HepG2 (cell line): Measurements from ENCODE around the gene FHL1. TPM values are rescaled to one million over a fixed set of nuclear protein-coding genes. Genes with fewer than 3 reads are reported as not detected.

Source experiments
- ATAC-seq: fragments of 200-7000 bp; cut with Tn5 transposase; 3 replicates; pipeline ENCODE4 v1.9.1; 2020; ENCODE audit warnings: mild to moderate bottlenecking, moderate library complexity
- BruUV-seq: library from RNA; stranded (reverse); fragments of 400-500 nt; replicated peaks from 2 replicates; lab custom pipeline; 2021; lab: Mats Ljungman, UMichigan
- CTCF ChIA-PET: fragments of 300-600 bp; formaldehyde crosslinking; extraction: SDS; loops from one replicate; lab custom pipeline; 2021; ENCODE audit warnings: low total read pairs, inconsistent platforms, low intra/inter-chr PET ratio; lab: Yijun Ruan, JAX
- POLR2A ChIA-PET: fragments of 350-600 bp; sonication (Branson Sonifier 250); formaldehyde crosslinking; loops from one replicate; lab custom pipeline; 2020; ENCODE audit warnings: antibody characterized with exemption, inconsistent platforms; lab: Yijun Ruan, JAX
- DNase-seq: peaks from one replicate; pipeline ENCODE4 v3.0.0-alpha.2; 2015; ENCODE audit warnings: low spot score
- FAIRE-seq: peaks from 3 replicates; lab custom pipeline; 2011; peaks lifted over from hg19 to GRCh38; lab: Jason Lieb, UNC
- H2AFZ ChIP-seq: one replicate; pipeline ENCODE4 v1.6.1; 2011; ENCODE audit warnings: low read length, inconsistent platforms
- H3K27ac ChIP-seq: fragments of 300-600 bp; 3 replicates; pipeline ENCODE4 v1.8.0; 2011; ENCODE audit warnings: mixed run types, mild to moderate bottlenecking, mixed read lengths, low read length, inconsistent platforms; ENCODE audit not compliant: insufficient read depth; ENCODE audit errors: extremely low read length
- H3K27me3 ChIP-seq, 2 experiments: fragments of 200-600 bp in 1 of 2; 2 replicates in 1 of 2; 3 replicates in 1 of 2; pipeline versions ENCODE4 v1.6.0 to v1.8.0; 2011; ENCODE audit warnings: low read length in 2 of 2, mild to moderate bottlenecking in 2 of 2, moderate library complexity in 2 of 2, inconsistent platforms in 1 of 2; ENCODE audit not compliant: insufficient read depth in 2 of 2, control insufficient read depth in 1 of 2
- H3K36me3 ChIP-seq, 2 experiments: fragments of 200-600 bp in 1 of 2; replicated peaks in 1 of 2; 2 replicates in 1 of 2; 3 replicates in 1 of 2; pipeline versions ENCODE4 v1.5.1 to v1.8.0; 2011; ENCODE audit warnings: low read length in 2 of 2, inconsistent platforms in 1 of 2; ENCODE audit not compliant: insufficient read depth in 2 of 2, control insufficient read depth in 1 of 2
- H3K4me1 ChIP-seq: 2 replicates; pipeline ENCODE4 v1.5.1; 2012; ENCODE audit warnings: low read length, inconsistent platforms; ENCODE audit not compliant: insufficient read depth
- H3K4me2 ChIP-seq: 2 replicates; pipeline ENCODE4 v1.6.0; 2011; ENCODE audit warnings: low read depth, low read length, inconsistent platforms
- H3K4me3 ChIP-seq, 3 experiments: fragments of 200-600 bp in 1 of 3; sonication (generic), shearing (Covaris generic) in 1 of 3; replicated peaks in 1 of 3; 2 replicates each; pipeline ENCODE4 v1.5.1; 2011 to 2016; ENCODE audit warnings: low read length in 3 of 3, inconsistent platforms in 2 of 3, low read depth in 2 of 3, mild to moderate bottlenecking in 2 of 3, control low read depth in 1 of 3, mixed read lengths in 1 of 3; ENCODE audit not compliant: insufficient read depth in 1 of 3
- H3K79me2 ChIP-seq: one replicate; pipeline ENCODE4 v1.6.1; 2011; ENCODE audit warnings: low read length, inconsistent platforms; ENCODE audit not compliant: insufficient read depth
- H3K9ac ChIP-seq: 2 replicates; pipeline ENCODE4 v1.6.0; 2011; ENCODE audit warnings: mild to moderate bottlenecking, low read depth, low read length, inconsistent platforms; ENCODE audit not compliant: insufficient read depth
- H3K9me3 ChIP-seq: 2 replicates; pipeline ENCODE4 v1.5.1; 2012; ENCODE audit warnings: mild to moderate bottlenecking, low read length
- H4K20me1 ChIP-seq: 2 replicates; pipeline ENCODE4 v1.6.0; 2011; ENCODE audit warnings: inconsistent platforms, mild to moderate bottlenecking, low read length, moderate library complexity; ENCODE audit not compliant: insufficient read depth
- GABPB1 ChIP-seq: IDR thresholded peaks from 2 replicates; pipeline ENCODE4 v1.6.1; 2016; ENCODE audit warnings: mild to moderate bottlenecking, missing genetic modification reagents, moderate library complexity, missing compliant biosample characterization
- HNRNPK ChIP-seq: fragments of 200-400 bp; formaldehyde crosslinking; IDR thresholded peaks from 2 replicates; pipeline ENCODE4 v1.6.1; 2018; ENCODE audit warnings: low read length, low read depth, moderate library complexity, mild to moderate bottlenecking; ENCODE audit not compliant: poor library complexity, severe bottlenecking
- KDM5B ChIP-seq: sonication (generic); formaldehyde crosslinking; IDR thresholded peaks from 2 replicates; pipeline ENCODE4 v1.4.0; 2020; ENCODE audit warnings: missing genetic modification reagents, mild to moderate bottlenecking, borderline replicate concordance
- NFATC3 ChIP-seq: sonication (generic); formaldehyde crosslinking; IDR thresholded peaks from 2 replicates; pipeline ENCODE4 v1.5.1; 2020; ENCODE audit warnings: mild to moderate bottlenecking, missing genetic modification reagents
- NFE2L2 ChIP-seq: fragments of 150-350 bp; IDR thresholded peaks from 2 replicates; pipeline ENCODE4 v1.6.1; 2014; ENCODE audit warnings: low read length
- PAX8 ChIP-seq: sonication (generic); formaldehyde crosslinking; IDR thresholded peaks from 2 replicates; pipeline ENCODE4 v1.8.0; 2022; ENCODE audit warnings: mild to moderate bottlenecking, missing genetic modification reagents, borderline replicate concordance
- RARG ChIP-seq: sonication (generic); formaldehyde crosslinking; IDR thresholded peaks from 2 replicates; pipeline ENCODE4 v1.4.0; 2020; ENCODE audit warnings: low read depth, mild to moderate bottlenecking, missing genetic modification reagents
- ZBTB20 ChIP-seq: sonication (generic); formaldehyde crosslinking; IDR thresholded peaks from 2 replicates; pipeline ENCODE4 v1.8.1; 2023; ENCODE audit warnings: missing genetic modification reagents, low read depth, mild to moderate bottlenecking, borderline replicate concordance
- ZNF570 ChIP-seq: sonication (generic); formaldehyde crosslinking; IDR thresholded peaks from 2 replicates; pipeline ENCODE4 v1.4.0; 2020; ENCODE audit warnings: mild to moderate bottlenecking, missing genetic modification reagents, borderline replicate concordance
- ZNF768 ChIP-seq: sonication (generic); formaldehyde crosslinking; IDR thresholded peaks from 2 replicates; pipeline ENCODE4 v1.4.0; 2020; ENCODE audit warnings: missing genetic modification reagents
- WGBS: methylation state at CpG from one replicate; pipeline ENCODE4 v1.1.6; 2017; ENCODE audit warnings: low lambda C conversion rate; 5-methylcytosine and 5-hydroxymethylcytosine counted together
- in situ Hi-C: cut with HindIII; loops from 2 replicates; pipeline ENCODE4 v1.10.0; 2017; ENCODE audit warnings: low pct_unique_long_range_greater_than_20kb; ENCODE audit not compliant: extremely low pct_ligation_motif_present
- intact Hi-C: fragments of 100-400 bp; cut with micrococcal nuclease; formaldehyde crosslinking; loops from one replicate; pipeline ENCODE4 v1.10.0; 2022; ENCODE audit not compliant: unreplicated experiment
- polyA plus RNA-seq, 8 experiments: library from polyadenylated mRNA; depleted of rRNA in 3 of 8; stranded (reverse) in 7 of 8; unstranded in 1 of 8; fragments of >200 nt; fragmentation: Illumina TruSeq in 4 of 8; extraction: Trizol in 4 of 8; gene quantifications; 2 replicates each; pipeline versions ENCODE4 v1.2.1 to v1.2.3, GENCODE V29; 2011 to 2016; ENCODE audit warnings: low read depth in 4 of 8, missing spikeins in 1 of 8, mixed read lengths in 1 of 8; ENCODE audit not compliant: insufficient read depth in 1 of 8
- total RNA-seq, 5 experiments: library from RNA; depleted of rRNA; stranded (reverse); fragments of >200 nt; fragmentation: Illumina TruSeq; extraction: Trizol; gene quantifications; 2 replicates each; pipeline ENCODE4 v1.2.3, GENCODE V29; 2016; ENCODE audit warnings: low read depth in 1 of 5
- TF ChIP-seq, protein P1 (sequence below): sonication (generic); formaldehyde crosslinking; IDR thresholded peaks from 2 replicates; pipeline ENCODE4 v1.8.0; 2022; ENCODE audit warnings: missing genetic modification reagents, mild to moderate bottlenecking, borderline replicate concordance
- TF ChIP-seq, protein P2 (sequence below): IDR thresholded peaks from 2 replicates; pipeline ENCODE4 v1.6.1; 2016; ENCODE audit warnings: missing compliant biosample characterization, missing genetic modification reagents, borderline replicate concordance
- TF ChIP-seq, protein P3 (sequence below): sonication (generic); formaldehyde crosslinking; IDR thresholded peaks from 2 replicates; pipeline ENCODE4 v1.4.0; 2020; ENCODE audit warnings: missing genetic modification reagents
- TF ChIP-seq, protein P4 (sequence below): sonication (generic); formaldehyde crosslinking; IDR thresholded peaks from 2 replicates; pipeline ENCODE4 v1.9.0; 2021; ENCODE audit warnings: missing genetic modification reagents, mild to moderate bottlenecking, borderline replicate concordance
- TF ChIP-seq, protein P5 (sequence below): sonication (generic); formaldehyde crosslinking; IDR thresholded peaks from 2 replicates; pipeline ENCODE4 v1.5.0; 2020; ENCODE audit warnings: mild to moderate bottlenecking, missing genetic modification reagents

FHL1 gene
- total and polyA plus RNA-seq, 2 of the 13 experiments (the other 11 are each of a cell fraction or from before 2014, with no cell fraction given): 0.33 TPM; not detected in 1

DNA sequence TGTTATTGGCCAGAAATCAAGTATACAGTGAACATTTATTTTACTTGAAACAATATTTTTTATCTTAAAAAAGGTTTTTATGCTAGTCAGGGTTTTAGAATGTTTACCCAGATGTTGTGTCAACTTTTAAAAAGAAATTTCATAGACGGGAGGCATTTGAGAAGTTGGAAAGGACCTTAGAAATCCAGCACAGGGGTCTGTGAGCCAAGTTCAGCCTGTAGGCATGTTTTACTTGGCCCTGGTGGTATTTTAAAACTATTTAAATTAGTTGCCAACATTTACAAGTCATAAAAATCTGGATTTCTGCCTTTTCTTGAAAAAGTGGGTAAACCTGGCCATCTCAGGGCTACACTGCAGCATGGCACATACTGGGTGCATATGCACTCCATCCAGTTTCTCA is 25.5 kb upstream of the FHL1 start:
- H3K79me2 ChIP-seq: no peaks in the 10 kb centered on the region
- 6% methylated on average over 1 of the region's 1 CpG for WGBS
- intact Hi-C loops: no loop called here
- in situ Hi-C loops: no loop called here
- no TSS peak for BruUV-seq
- no peak overlapping the region for H2AFZ ChIP-seq
- no peaks in the 10 kb centered on the region for H4K20me1 ChIP-seq
- no peak for DNase-seq
- H3K4me1 ChIP-seq: no peaks in the 10 kb centered on the region
- H3K27ac ChIP-seq: no peak overlapping the region
- CTCF ChIA-PET: no interaction called here
- FAIRE-seq: no peak
- H3K9ac ChIP-seq: no peak overlapping the region
- ATAC-seq: no peak
- no peaks in the 10 kb centered on the region for H3K9me3 ChIP-seq
- POLR2A ChIA-PET: no interaction called here
- no peak overlapping the region for H3K4me2 ChIP-seq
- no peak overlapping the region for H3K4me3 ChIP-seq
- no peaks in the 10 kb centered on the region for H3K36me3 ChIP-seq
- no peaks in the 10 kb centered on the region; a peak in 1 of 5 replicates for H3K27me3 ChIP-seq
- TF ChIP-seq KDM5B (CRISPR knock-in tag) (no peak), ZBTB20 (no peak), NFATC3 (CRISPR knock-in tag) (no peak), PAX8 (no peak), HNRNPK (no peak), RARG (CRISPR knock-in tag) (no peak), NFE2L2 (no peak), ZNF570 (CRISPR knock-in tag) (no peak), GABPB1 (CRISPR knock-in tag) (no peak), ZNF768 (CRISPR knock-in tag) (no peak)
- TF ChIP-seq, protein P1, sequence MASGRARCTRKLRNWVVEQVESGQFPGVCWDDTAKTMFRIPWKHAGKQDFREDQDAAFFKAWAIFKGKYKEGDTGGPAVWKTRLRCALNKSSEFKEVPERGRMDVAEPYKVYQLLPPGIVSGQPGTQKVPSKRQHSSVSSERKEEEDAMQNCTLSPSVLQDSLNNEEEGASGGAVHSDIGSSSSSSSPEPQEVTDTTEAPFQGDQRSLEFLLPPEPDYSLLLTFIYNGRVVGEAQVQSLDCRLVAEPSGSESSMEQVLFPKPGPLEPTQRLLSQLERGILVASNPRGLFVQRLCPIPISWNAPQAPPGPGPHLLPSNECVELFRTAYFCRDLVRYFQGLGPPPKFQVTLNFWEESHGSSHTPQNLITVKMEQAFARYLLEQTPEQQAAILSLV (CRISPR knock-in tag): no peak
- TF ChIP-seq, protein P2, sequence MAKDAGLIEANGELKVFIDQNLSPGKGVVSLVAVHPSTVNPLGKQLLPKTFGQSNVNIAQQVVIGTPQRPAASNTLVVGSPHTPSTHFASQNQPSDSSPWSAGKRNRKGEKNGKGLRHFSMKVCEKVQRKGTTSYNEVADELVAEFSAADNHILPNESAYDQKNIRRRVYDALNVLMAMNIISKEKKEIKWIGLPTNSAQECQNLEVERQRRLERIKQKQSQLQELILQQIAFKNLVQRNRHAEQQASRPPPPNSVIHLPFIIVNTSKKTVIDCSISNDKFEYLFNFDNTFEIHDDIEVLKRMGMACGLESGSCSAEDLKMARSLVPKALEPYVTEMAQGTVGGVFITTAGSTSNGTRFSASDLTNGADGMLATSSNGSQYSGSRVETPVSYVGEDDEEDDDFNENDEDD (CRISPR knock-in tag): no peak
- TF ChIP-seq, protein P3, sequence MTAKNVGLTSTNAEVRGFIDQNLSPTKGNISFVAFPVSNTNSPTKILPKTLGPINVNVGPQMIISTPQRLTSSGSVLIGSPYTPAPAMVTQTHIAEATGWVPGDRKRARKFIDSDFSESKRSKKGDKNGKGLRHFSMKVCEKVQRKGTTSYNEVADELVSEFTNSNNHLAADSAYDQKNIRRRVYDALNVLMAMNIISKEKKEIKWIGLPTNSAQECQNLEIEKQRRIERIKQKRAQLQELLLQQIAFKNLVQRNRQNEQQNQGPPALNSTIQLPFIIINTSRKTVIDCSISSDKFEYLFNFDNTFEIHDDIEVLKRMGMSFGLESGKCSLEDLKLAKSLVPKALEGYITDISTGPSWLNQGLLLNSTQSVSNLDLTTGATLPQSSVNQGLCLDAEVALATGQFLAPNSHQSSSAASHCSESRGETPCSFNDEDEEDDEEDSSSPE (CRISPR knock-in tag): no peak
- TF ChIP-seq, protein P4, sequence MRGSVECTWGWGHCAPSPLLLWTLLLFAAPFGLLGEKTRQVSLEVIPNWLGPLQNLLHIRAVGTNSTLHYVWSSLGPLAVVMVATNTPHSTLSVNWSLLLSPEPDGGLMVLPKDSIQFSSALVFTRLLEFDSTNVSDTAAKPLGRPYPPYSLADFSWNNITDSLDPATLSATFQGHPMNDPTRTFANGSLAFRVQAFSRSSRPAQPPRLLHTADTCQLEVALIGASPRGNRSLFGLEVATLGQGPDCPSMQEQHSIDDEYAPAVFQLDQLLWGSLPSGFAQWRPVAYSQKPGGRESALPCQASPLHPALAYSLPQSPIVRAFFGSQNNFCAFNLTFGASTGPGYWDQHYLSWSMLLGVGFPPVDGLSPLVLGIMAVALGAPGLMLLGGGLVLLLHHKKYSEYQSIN (CRISPR knock-in tag): no peak
- TF ChIP-seq, protein P5, sequence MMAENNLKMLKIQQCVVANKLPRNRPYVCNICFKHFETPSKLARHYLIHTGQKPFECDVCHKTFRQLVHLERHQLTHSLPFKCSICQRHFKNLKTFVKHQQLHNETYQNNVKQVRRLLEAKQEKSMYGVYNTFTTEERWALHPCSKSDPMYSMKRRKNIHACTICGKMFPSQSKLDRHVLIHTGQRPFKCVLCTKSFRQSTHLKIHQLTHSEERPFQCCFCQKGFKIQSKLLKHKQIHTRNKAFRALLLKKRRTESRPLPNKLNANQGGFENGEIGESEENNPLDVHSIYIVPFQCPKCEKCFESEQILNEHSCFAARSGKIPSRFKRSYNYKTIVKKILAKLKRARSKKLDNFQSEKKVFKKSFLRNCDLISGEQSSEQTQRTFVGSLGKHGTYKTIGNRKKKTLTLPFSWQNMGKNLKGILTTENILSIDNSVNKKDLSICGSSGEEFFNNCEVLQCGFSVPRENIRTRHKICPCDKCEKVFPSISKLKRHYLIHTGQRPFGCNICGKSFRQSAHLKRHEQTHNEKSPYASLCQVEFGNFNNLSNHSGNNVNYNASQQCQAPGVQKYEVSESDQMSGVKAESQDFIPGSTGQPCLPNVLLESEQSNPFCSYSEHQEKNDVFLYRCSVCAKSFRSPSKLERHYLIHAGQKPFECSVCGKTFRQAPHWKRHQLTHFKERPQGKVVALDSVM (CRISPR knock-in tag): no peak
